ENCODE data around the gene BCLAF1. TPM values are rescaled to one million over a fixed set of nuclear protein-coding genes. Genes with fewer than 3 reads are reported as not detected.

The BCLAF1 gene
- total and polyA plus RNA-seq, 2 experiments from 2014 or later, result 133 to 151 TPM

- H3K27me3 ChIP-seq (ENCODE audit: insufficient read depth), result no peaks in the 10 kb centered on the region
- Mint-ChIP-seq H3K36me3 (ENCODE audit: low read depth) (peaks cover 20% of the 10 kb centered on the region; the same call in 2 of the 3 replicates), H3K4me3 (no peak overlapping the region), H3K27me3 (ENCODE audit: insufficient read depth, low read depth, poor library complexity) (peaks cover 8% of the 10 kb centered on the region), H3K9me3 (no peaks in the 10 kb centered on the region), H3K4me1 (peaks cover 6% of the 10 kb centered on the region; the same call in 2 of the 3 replicates), H3K27ac (no peak overlapping the region)
- peaks cover 21% of the 10 kb centered on the region for H3K36me3 ChIP-seq (ENCODE audit: insufficient read depth)
- ATAC-seq (no peak), DNase-seq (ENCODE audit: low spot score) (no peak)
- H3K4me1 ChIP-seq (ENCODE audit: insufficient read depth), result no peaks in the 10 kb centered on the region
- peaks cover 5% of the 10 kb centered on the region; the same call in 1 of the 2 replicates for H4K20me1 ChIP-seq (replicated peaks; ENCODE audit: insufficient read depth)
- H3K4me3 ChIP-seq, result no peak overlapping the region
- no peaks in the 10 kb centered on the region for H3K79me2 ChIP-seq (replicated peaks; ENCODE audit: insufficient read depth)
- H3K9me2 ChIP-seq (ENCODE audit: insufficient read depth), result no peaks in the 10 kb centered on the region
- TF ChIP-seq EZH2phosphoT487 (IDR thresholded peaks at IDR 0.05; ENCODE audit: unreplicated experiment), result no peak
- no peak overlapping the region for H2AFZ ChIP-seq
- H3K4me2 ChIP-seq, result no peak overlapping the region
- no peak overlapping the region for H3K27ac ChIP-seq (ENCODE audit: low read depth)
- no peaks in the 10 kb centered on the region for H3F3A ChIP-seq (replicated peaks; ENCODE audit: low read depth)
Observed at GRCh38 chr6:136254851-136255466, 34.7 kb downstream of the BCLAF1 start.

GRCh38 chr6:136253734-136254133 is 35.9 kb downstream of the BCLAF1 start:
- H3K9me2 ChIP-seq (ENCODE audit: insufficient read depth), result no peaks in the 10 kb centered on the region
- no peak overlapping the region for H3K4me3 ChIP-seq
- no peak for TF ChIP-seq NANOG (IDR thresholded peaks at IDR 0.05; ENCODE audit: borderline replicate concordance)
- TF ChIP-seq CREB1 (CRISPR knock-in tag; IDR thresholded peaks at IDR 0.05; ENCODE audit: low read depth), result no peak
- ATAC-seq (no peak), DNase-seq (ENCODE audit: low spot score) (no peak)
- Mint-ChIP-seq H3K27ac (no peak overlapping the region), H3K4me3 (no peak overlapping the region), H3K4me1 (peaks cover 13% of the 10 kb centered on the region; the same call in 2 of the 3 replicates), H3K36me3 (ENCODE audit: low read depth) (peaks cover 9% of the 10 kb centered on the region; the same call in 2 of the 3 replicates), H3K9me3 (no peaks in the 10 kb centered on the region), H3K27me3 (ENCODE audit: insufficient read depth, low read depth, poor library complexity) (peaks cover 8% of the 10 kb centered on the region)
- no peaks in the 10 kb centered on the region for H3F3A ChIP-seq (replicated peaks; ENCODE audit: low read depth)
- H4K20me1 ChIP-seq (replicated peaks; ENCODE audit: insufficient read depth), result peaks cover 5% of the 10 kb centered on the region; the same call in 1 of the 2 replicates
- no peaks in the 10 kb centered on the region for H3K27me3 ChIP-seq (ENCODE audit: insufficient read depth)
- no peaks in the 10 kb centered on the region for H3K4me1 ChIP-seq (ENCODE audit: insufficient read depth)
- peaks cover 9% of the 10 kb centered on the region for H3K36me3 ChIP-seq (ENCODE audit: insufficient read depth)
- H2AFZ ChIP-seq, result no peak overlapping the region
- no peak overlapping the region for H3K4me2 ChIP-seq
- H3K79me2 ChIP-seq (replicated peaks; ENCODE audit: insufficient read depth), result peaks cover 8% of the 10 kb centered on the region
- H3K27ac ChIP-seq (ENCODE audit: low read depth), result no peak overlapping the region

GRCh38 chr6:136252441-136252840 is 37.2 kb downstream of the BCLAF1 start:
- H3K27me3 ChIP-seq (ENCODE audit: insufficient read depth), result no peaks in the 10 kb centered on the region
- H3K4me2 ChIP-seq, result no peak overlapping the region
- no peak overlapping the region for H3K27ac ChIP-seq (ENCODE audit: low read depth)
- ATAC-seq (no peak), DNase-seq (ENCODE audit: low spot score) (no peak)
- Mint-ChIP-seq H3K27ac (no peak overlapping the region), H3K4me3 (no peak overlapping the region), H3K27me3 (ENCODE audit: insufficient read depth, low read depth, poor library complexity) (peaks cover 8% of the 10 kb centered on the region), H3K9me3 (no peaks in the 10 kb centered on the region), H3K36me3 (ENCODE audit: low read depth) (no peaks in the 10 kb centered on the region), H3K4me1 (peaks cover 14% of the 10 kb centered on the region; the same call in 2 of the 3 replicates)
- no peaks in the 10 kb centered on the region for H3F3A ChIP-seq (replicated peaks; ENCODE audit: low read depth)
- H2AFZ ChIP-seq, result no peak overlapping the region
- no peaks in the 10 kb centered on the region; the same call in 1 of the 2 replicates for H3K36me3 ChIP-seq (ENCODE audit: insufficient read depth)
- no peaks in the 10 kb centered on the region for H3K4me1 ChIP-seq (ENCODE audit: insufficient read depth)
- H3K4me3 ChIP-seq, result no peak overlapping the region
- no peaks in the 10 kb centered on the region for H3K9me2 ChIP-seq (ENCODE audit: insufficient read depth)
- H4K20me1 ChIP-seq (replicated peaks; ENCODE audit: insufficient read depth), result no peaks in the 10 kb centered on the region; the same call in 1 of the 2 replicates
- peaks cover 12% of the 10 kb centered on the region for H3K79me2 ChIP-seq (replicated peaks; ENCODE audit: insufficient read depth)
- no peak for TF ChIP-seq STAT1 (IDR thresholded peaks at IDR 0.05; ENCODE audit: unreplicated experiment)
- no peak for TF ChIP-seq JUNB (IDR thresholded peaks at IDR 0.05; ENCODE audit: unreplicated experiment)
- no peak for TF ChIP-seq CTCF (conservative IDR thresholded peaks at IDR 0.05; ENCODE audit: low read depth in 2 of 2)
- TF ChIP-seq ZNF114 (CRISPR knock-in tag; IDR thresholded peaks at IDR 0.05), result no peak
- no peak for TF ChIP-seq NANOG (IDR thresholded peaks at IDR 0.05; ENCODE audit: borderline replicate concordance)
- no peak for TF ChIP-seq POLR2AphosphoS5 (IDR thresholded peaks at IDR 0.05; ENCODE audit: low read depth)
- no peak for TF ChIP-seq ZNF462 (CRISPR knock-in tag; IDR thresholded peaks at IDR 0.05)

All from GM23338 (cell line).